Measurements from ENCODE around the gene ANKS1B. TPM values are rescaled to one million over a fixed set of nuclear protein-coding genes. Genes with fewer than 3 reads are reported as not detected.
"Not testable (repeated sequence)": the region's sequence is repeated elsewhere in the genome, so short reads cannot be mapped to it uniquely, and the experiment has no call there.

ANKS1B gene
- total RNA-seq, 1 donor, result 0.21 TPM

GRCh38 chr12:99056186-99056585 lies 928.5 kb downstream of the ANKS1B start:
- H3K9me3 ChIP-seq (ENCODE audit: low read depth, low read length), result no peaks in the 10 kb centered on the region
- H3K4me1 ChIP-seq (ENCODE audit: insufficient read depth, low read length), result no peaks in the 10 kb centered on the region
- no peak overlapping the region for H3K4me3 ChIP-seq (ENCODE audit: low read length)
- no peaks in the 10 kb centered on the region for H3K27me3 ChIP-seq (ENCODE audit: insufficient read depth, low read length)

- Histone ChIP-seq H3K27me3 (ENCODE audit: insufficient read depth, low read length) (no peaks in the 10 kb centered on the region), H3K4me3 (ENCODE audit: low read length) (no peak overlapping the region), H3K4me1 (ENCODE audit: insufficient read depth, low read length) (no peaks in the 10 kb centered on the region), H3K9me3 (ENCODE audit: low read depth, low read length) (no peaks in the 10 kb centered on the region)
Observed at GRCh38 chr12:99055299-99055698, 929.4 kb downstream of the ANKS1B start.

DNA sequence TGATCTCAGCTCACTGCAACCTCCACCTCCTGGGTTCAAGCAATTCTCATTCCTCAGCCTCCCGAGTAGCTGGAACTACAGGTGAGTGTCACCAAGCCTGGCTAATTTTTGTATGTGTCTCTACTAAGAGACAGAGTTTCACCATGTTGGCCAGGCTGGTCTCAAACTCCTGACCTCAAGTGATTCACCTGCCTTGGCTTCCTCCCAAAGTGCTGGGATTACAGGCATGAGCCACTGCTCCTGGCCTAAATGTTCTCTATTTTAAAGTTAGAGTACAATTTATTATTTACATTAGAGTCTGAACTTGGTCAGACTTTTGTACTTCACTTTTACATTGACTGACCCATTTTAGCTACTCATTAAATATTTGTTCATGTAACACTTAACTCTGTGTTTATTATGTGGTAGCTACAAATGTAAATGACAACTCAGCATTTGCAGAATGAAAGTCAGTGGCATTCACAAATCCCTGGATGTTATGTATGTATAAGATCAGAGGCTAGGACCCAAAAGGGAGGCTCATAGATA lies 930.1 kb downstream of the ANKS1B start:
- Histone ChIP-seq H3K9me3 (ENCODE audit: low read depth, low read length) (no peaks in the 10 kb centered on the region), H3K4me1 (ENCODE audit: insufficient read depth, low read length) (no peaks in the 10 kb centered on the region), H3K27me3 (ENCODE audit: insufficient read depth, low read length) (no peaks in the 10 kb centered on the region), H3K4me3 (ENCODE audit: low read length) (no peak overlapping the region)

GRCh38 chr12:99053616-99054362 lies 930.9 kb downstream of the ANKS1B start:
- no peaks in the 10 kb centered on the region for H3K27me3 ChIP-seq (ENCODE audit: insufficient read depth, low read length)
- H3K9me3 ChIP-seq (ENCODE audit: low read depth, low read length), result no peaks in the 10 kb centered on the region
- no peaks in the 10 kb centered on the region for H3K4me1 ChIP-seq (ENCODE audit: insufficient read depth, low read length)
- H3K4me3 ChIP-seq (ENCODE audit: low read length), result no peak overlapping the region

- Histone ChIP-seq H3K9me3 (ENCODE audit: low read depth, low read length) (no peaks in the 10 kb centered on the region), H3K4me1 (ENCODE audit: insufficient read depth, low read length) (no peaks in the 10 kb centered on the region), H3K4me3 (ENCODE audit: low read length) (no peak overlapping the region), H3K27me3 (ENCODE audit: insufficient read depth, low read length) (no peaks in the 10 kb centered on the region)
Observed at GRCh38 chr12:99049774-99050173, 935.0 kb downstream of the ANKS1B start.

DNA sequence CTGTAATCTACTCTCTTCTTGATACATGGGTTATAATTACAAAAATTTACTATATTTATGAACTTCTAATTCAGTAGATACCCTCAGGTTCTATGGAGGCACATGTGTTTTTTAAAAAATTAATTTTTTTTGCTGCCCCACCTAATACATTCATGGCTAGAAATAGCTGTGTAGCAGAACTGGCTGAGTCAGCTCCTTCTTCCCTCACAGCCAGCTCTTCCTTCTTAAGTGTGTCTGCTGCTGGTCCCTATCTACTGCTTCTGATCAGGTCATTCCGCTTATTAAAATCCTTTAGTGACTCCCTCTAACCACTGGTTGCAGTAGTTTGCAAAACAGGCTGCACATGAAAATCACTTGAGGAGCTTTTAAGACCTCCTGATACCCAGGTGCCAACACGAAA lies 939.6 kb downstream of the ANKS1B start:
- Histone ChIP-seq H3K4me3 (ENCODE audit: low read length) (no peak overlapping the region), H3K4me1 (ENCODE audit: insufficient read depth, low read length) (no peaks in the 10 kb centered on the region), H3K27me3 (ENCODE audit: insufficient read depth, low read length) (no peaks in the 10 kb centered on the region), H3K9me3 (ENCODE audit: low read depth, low read length) (no peaks in the 10 kb centered on the region)

DNA sequence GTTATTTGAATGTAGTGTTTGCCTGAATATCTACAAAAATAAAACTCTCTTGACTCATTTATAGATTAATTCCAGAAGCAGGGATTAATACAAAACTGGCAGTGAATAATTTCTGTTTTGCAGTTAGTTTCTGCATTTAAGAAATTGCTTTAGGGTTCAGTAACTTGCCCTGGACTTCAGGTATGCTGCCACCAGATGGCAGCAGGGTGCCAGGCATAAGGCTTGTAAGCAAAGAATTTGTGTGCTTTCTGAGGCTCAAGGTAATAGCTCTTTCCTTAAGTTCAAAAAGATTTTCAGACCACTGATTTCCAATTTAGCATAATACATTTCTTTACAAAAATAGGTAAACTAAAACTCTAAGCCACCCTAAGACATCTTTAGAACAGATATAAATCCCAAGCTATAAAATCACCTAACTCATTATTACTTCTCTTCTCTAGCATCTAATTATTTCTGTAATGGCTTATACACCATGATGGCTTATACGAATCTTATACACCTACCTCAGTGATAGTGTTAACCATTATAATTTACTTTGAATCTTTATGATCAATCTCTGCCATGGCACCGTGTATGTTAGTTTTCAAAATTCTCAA lies 941.3 kb downstream of the ANKS1B start:
- Histone ChIP-seq H3K4me3 (ENCODE audit: low read length) (no peak overlapping the region), H3K27me3 (ENCODE audit: insufficient read depth, low read length) (no peaks in the 10 kb centered on the region), H3K4me1 (ENCODE audit: insufficient read depth, low read length) (no peaks in the 10 kb centered on the region), H3K9me3 (ENCODE audit: low read depth, low read length) (no peaks in the 10 kb centered on the region)

GRCh38 chr12:99042226-99042625 lies 942.5 kb downstream of the ANKS1B start:
- Histone ChIP-seq H3K27me3 (ENCODE audit: insufficient read depth, low read length) (no peaks in the 10 kb centered on the region), H3K9me3 (ENCODE audit: low read depth, low read length) (no peaks in the 10 kb centered on the region), H3K4me1 (ENCODE audit: insufficient read depth, low read length) (no peaks in the 10 kb centered on the region), H3K4me3 (ENCODE audit: low read length) (no peak overlapping the region)

- Histone ChIP-seq H3K9me3 (ENCODE audit: low read depth, low read length) (no peaks in the 10 kb centered on the region), H3K4me3 (ENCODE audit: low read length) (no peak overlapping the region), H3K4me1 (ENCODE audit: insufficient read depth, low read length) (no peaks in the 10 kb centered on the region), H3K27me3 (ENCODE audit: insufficient read depth, low read length) (no peaks in the 10 kb centered on the region)
Observed at GRCh38 chr12:99039367-99040120, 945.2 kb downstream of the ANKS1B start.

- Histone ChIP-seq H3K27me3 (ENCODE audit: insufficient read depth, low read length) (no peaks in the 10 kb centered on the region), H3K9me3 (ENCODE audit: low read depth, low read length) (no peaks in the 10 kb centered on the region), H3K4me3 (ENCODE audit: low read length) (no peak overlapping the region), H3K4me1 (ENCODE audit: insufficient read depth, low read length) (no peaks in the 10 kb centered on the region)
Observed at GRCh38 chr12:99036566-99036965, 948.2 kb downstream of the ANKS1B start.

DNA sequence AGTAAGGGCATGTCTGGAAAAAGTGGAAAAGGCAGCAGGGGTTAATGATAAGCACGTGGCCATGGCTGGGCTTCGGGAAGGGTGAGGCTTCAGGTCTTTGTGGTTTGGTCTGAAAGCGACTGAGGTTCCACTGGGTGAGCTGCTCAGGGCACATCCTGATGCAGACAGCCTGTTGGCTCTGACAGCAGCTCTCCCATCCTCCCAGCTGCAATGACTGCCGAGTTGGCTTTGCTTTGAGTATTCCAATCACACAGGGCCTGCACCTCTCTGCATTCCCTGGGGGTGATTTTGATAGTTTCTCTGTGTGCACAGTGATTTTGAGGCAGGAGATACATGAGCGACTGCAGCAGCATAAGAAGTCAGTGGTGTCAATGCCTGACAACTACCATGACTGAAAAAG lies 948.9 kb downstream of the ANKS1B start:
- Histone ChIP-seq H3K4me3 (ENCODE audit: low read length) (no peak overlapping the region), H3K27me3 (ENCODE audit: insufficient read depth, low read length) (no peaks in the 10 kb centered on the region), H3K4me1 (ENCODE audit: insufficient read depth, low read length) (no peaks in the 10 kb centered on the region), H3K9me3 (ENCODE audit: low read depth, low read length) (no peaks in the 10 kb centered on the region)

- H3K9me3 ChIP-seq (ENCODE audit: low read depth, low read length); H3K27me3 ChIP-seq (ENCODE audit: insufficient read depth, low read length): not testable (repeated sequence)
Observed at GRCh38 chr12:99034201-99034600, 950.5 kb downstream of the ANKS1B start.

GRCh38 chr12:99029511-99030271 lies 955.0 kb downstream of the ANKS1B start:
- Histone ChIP-seq H3K4me1 (ENCODE audit: insufficient read depth, low read length) (no peaks in the 10 kb centered on the region), H3K4me3 (ENCODE audit: low read length) (no peak overlapping the region), H3K9me3 (ENCODE audit: low read depth, low read length) (no peaks in the 10 kb centered on the region), H3K27me3 (ENCODE audit: insufficient read depth, low read length) (no peaks in the 10 kb centered on the region)

More at GRCh38 chr12:99034201-99034600, 950.5 kb downstream of the ANKS1B start:
- not testable (repeated sequence) for H3K4me1 ChIP-seq (ENCODE audit: insufficient read depth, low read length); H3K4me3 ChIP-seq (ENCODE audit: low read length)

DNA sequence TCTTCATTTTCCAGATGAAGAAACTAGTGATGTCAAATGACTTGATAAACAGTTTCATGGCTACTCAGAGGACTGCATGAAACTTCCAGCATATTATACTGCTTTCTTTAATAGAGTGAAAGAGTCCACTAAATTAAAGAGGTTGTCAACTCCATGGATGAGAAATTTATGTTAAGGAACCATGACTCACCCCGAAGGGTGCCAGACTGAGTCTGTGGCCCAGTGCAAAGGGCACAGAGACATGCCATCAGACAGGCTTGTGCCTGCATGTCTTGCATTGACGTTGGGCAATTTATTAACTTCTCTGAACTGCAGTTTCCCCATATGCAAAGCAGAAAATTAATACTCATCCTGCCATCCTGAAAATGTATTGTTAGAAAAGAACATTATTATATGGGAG lies 957.3 kb downstream of the ANKS1B start:
- H3K4me3 ChIP-seq (ENCODE audit: low read length), result no peak overlapping the region
- no peaks in the 10 kb centered on the region for H3K4me1 ChIP-seq (ENCODE audit: insufficient read depth, low read length)
- H3K9me3 ChIP-seq (ENCODE audit: low read depth, low read length), result no peaks in the 10 kb centered on the region
- no peaks in the 10 kb centered on the region for H3K27me3 ChIP-seq (ENCODE audit: insufficient read depth, low read length)

DNA sequence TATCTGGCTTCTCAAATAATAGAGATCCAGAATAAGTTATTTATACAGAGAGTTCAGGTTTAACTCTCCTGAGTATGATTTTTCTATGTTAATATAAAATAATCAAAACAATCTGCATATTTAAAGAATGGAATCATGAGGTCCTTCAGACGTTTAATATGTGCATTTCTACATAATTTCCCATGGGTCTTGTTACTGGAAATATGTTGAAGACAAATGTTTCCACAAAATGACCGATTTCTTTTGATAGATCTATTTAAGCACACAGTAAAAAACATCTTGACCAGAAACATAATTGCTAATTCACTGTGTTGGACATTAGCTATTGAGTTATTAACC lies 957.7 kb downstream of the ANKS1B start:
- Histone ChIP-seq H3K9me3 (ENCODE audit: low read depth, low read length) (no peaks in the 10 kb centered on the region), H3K4me3 (ENCODE audit: low read length) (no peak overlapping the region), H3K27me3 (ENCODE audit: insufficient read depth, low read length) (no peaks in the 10 kb centered on the region), H3K4me1 (ENCODE audit: insufficient read depth, low read length) (no peaks in the 10 kb centered on the region)

Data from mononuclear cell (primary cell).